K562 (cell line): ENCODE results near the gene PRRC2B. TPM values are rescaled to one million over a fixed set of nuclear protein-coding genes. Genes with fewer than 3 reads are reported as not detected.

Experiments
- DACH1 ChIP-seq: fragments of 450-650 bp; IDR thresholded peaks from 2 replicates; pipeline ENCODE4 v1.6.1; 2018; ENCODE audit not compliant: partially characterized antibody
- DPF2 ChIP-seq: fragments of 450-650 bp; IDR thresholded peaks from 2 replicates; pipeline ENCODE4 v1.6.1; 2016
- GATA2 ChIP-seq: sonication (generic); formaldehyde crosslinking; IDR thresholded peaks from 2 replicates; pipeline ENCODE4 v1.4.0; 2020; ENCODE audit warnings: mild to moderate bottlenecking, missing genetic modification reagents
- MAFG ChIP-seq: fragments of 450-650 bp; conservative IDR thresholded peaks from 2 replicates; pipeline ENCODE4 v1.6.1; 2016; ENCODE audit warnings: missing genetic modification characterization, missing compliant biosample characterization
- MYC ChIP-seq, 2 experiments: fragments of 250-450 bp in 1 of 2; sonication (Bioruptor Pico) in 1 of 2; IDR thresholded peaks; 2 replicates each; pipeline versions ENCODE4 v1.5.1 to v1.6.1; 2012 to 2021; ENCODE audit warnings: low read depth in 2 of 2, borderline replicate concordance in 1 of 2, improper control_type of control experiment in 1 of 2, low read length in 1 of 2, mild to moderate bottlenecking in 1 of 2, moderate library complexity in 1 of 2
- NFIC ChIP-seq: fragments of 450-650 bp; IDR thresholded peaks from 2 replicates; pipeline ENCODE4 v1.6.1; 2017; ENCODE audit warnings: mild to moderate bottlenecking, inconsistent platforms
- NR4A1 ChIP-seq, 2 experiments: fragments of 250-450 bp in 1 of 2; fragments of 450-650 bp in 1 of 2; sonication (Bioruptor Pico) in 1 of 2; IDR thresholded peaks; 2 replicates each; pipeline versions ENCODE4 v1.4.0 to v1.6.1; 2016 to 2020; ENCODE audit warnings: mild to moderate bottlenecking in 2 of 2, missing compliant biosample characterization in 1 of 2, missing genetic modification characterization in 1 of 2, moderate library complexity in 1 of 2
- SOX6 ChIP-seq: fragments of 450-650 bp; IDR thresholded peaks from 2 replicates; pipeline ENCODE4 v1.6.1; 2014; ENCODE audit warnings: mild to moderate bottlenecking
- ZBTB11 ChIP-seq, 3 experiments: fragments of 200-800 bp in 1 of 3; fragments of 250-450 bp in 1 of 3; fragments of 450-650 bp in 1 of 3; sonication (Bioruptor Pico) in 1 of 3; sonication (Bioruptor generic) in 1 of 3; formaldehyde crosslinking in 1 of 3; IDR thresholded peaks; 2 replicates each; pipeline versions ENCODE4 v1.6.1 to v1.8.0; 2016 to 2022; ENCODE audit warnings: mild to moderate bottlenecking in 2 of 3, missing genetic modification characterization in 2 of 3, missing compliant biosample characterization in 1 of 3, moderate library complexity in 1 of 3
- ZFX ChIP-seq: sonication (generic); formaldehyde crosslinking; IDR thresholded peaks from 2 replicates; pipeline ENCODE4 v1.8.0; 2022; ENCODE audit warnings: mild to moderate bottlenecking, missing genetic modification reagents, moderate library complexity
- ZNF384 ChIP-seq: IDR thresholded peaks from 2 replicates; pipeline ENCODE4 v1.6.1; 2012; ENCODE audit warnings: low read depth, low read length, improper control_type of control experiment
- ZNF511 ChIP-seq: sonication (generic); formaldehyde crosslinking; IDR thresholded peaks from 2 replicates; pipeline ENCODE4 v1.8.0; 2022; ENCODE audit warnings: mild to moderate bottlenecking, missing genetic modification reagents
- polyA plus RNA-seq, 8 experiments: library from polyadenylated mRNA; depleted of rRNA in 4 of 8; stranded (reverse) in 5 of 8; unstranded in 3 of 8; fragments of >200 nt; fragmentation: Nextera tagmentation in 2 of 8; fragmentation: Illumina TruSeq in 1 of 8; extraction: Ambion mirVana in 2 of 8; extraction: Trizol in 1 of 8; gene quantifications; 2 replicates each; pipeline versions ENCODE4 v1.2.1 to v1.2.3, GENCODE V29; 2011 to 2014; ENCODE audit warnings: inconsistent platforms in 1 of 8, missing spikeins in 1 of 8
- total RNA-seq, 7 experiments: library from RNA; depleted of rRNA in 6 of 7; stranded (reverse); fragments of >200 nt in 6 of 7; fragmentation: Illumina TruSeq in 2 of 7; extraction: Trizol in 2 of 7; gene quantifications; 2 replicates each; pipeline versions ENCODE4 v1.2.1 to v1.2.3, GENCODE V29; 2011 to 2021; ENCODE audit warnings: low replicate concordance in 1 of 7
- TF ChIP-seq, protein P1 (sequence below): sonication (generic); IDR thresholded peaks from 2 replicates; pipeline ENCODE4 v1.6.1; 2016
- TF ChIP-seq, protein P2 (sequence below): fragments of 450-650 bp; conservative IDR thresholded peaks from 2 replicates; pipeline ENCODE4 v1.6.1; 2016; ENCODE audit warnings: missing genetic modification characterization, low read depth, mild to moderate bottlenecking, missing compliant biosample characterization, moderate library complexity
- TF ChIP-seq, protein P3 (sequence below): sonication (generic); formaldehyde crosslinking; IDR thresholded peaks from 2 replicates; pipeline ENCODE4 v1.9.0; 2022; ENCODE audit warnings: mild to moderate bottlenecking, missing genetic modification reagents

The PRRC2B gene
- total and polyA plus RNA-seq, 9 of the 15 experiments (the other 6 are each of a cell fraction or from before 2014, with no cell fraction given): 0.34 to 125 (median 30.9) TPM

GRCh38 chr9:131361202-131361833, 32.6 kb upstream of the PRRC2B start (continued):
- TF ChIP-seq, protein P1, sequence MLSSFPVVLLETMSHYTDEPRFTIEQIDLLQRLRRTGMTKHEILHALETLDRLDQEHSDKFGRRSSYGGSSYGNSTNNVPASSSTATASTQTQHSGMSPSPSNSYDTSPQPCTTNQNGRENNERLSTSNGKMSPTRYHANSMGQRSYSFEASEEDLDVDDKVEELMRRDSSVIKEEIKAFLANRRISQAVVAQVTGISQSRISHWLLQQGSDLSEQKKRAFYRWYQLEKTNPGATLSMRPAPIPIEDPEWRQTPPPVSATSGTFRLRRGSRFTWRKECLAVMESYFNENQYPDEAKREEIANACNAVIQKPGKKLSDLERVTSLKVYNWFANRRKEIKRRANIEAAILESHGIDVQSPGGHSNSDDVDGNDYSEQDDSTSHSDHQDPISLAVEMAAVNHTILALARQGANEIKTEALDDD: peak; percentile 26; the same call in 1 of the 2 replicates
- TF ChIP-seq SOX6: peak; percentile 72
- 0 out of 2 replicates have a peak, but pooled peaks have one; percentile 22 for TF ChIP-seq GATA2 (CRISPR knock-in tag)
- TF ChIP-seq, protein P2, sequence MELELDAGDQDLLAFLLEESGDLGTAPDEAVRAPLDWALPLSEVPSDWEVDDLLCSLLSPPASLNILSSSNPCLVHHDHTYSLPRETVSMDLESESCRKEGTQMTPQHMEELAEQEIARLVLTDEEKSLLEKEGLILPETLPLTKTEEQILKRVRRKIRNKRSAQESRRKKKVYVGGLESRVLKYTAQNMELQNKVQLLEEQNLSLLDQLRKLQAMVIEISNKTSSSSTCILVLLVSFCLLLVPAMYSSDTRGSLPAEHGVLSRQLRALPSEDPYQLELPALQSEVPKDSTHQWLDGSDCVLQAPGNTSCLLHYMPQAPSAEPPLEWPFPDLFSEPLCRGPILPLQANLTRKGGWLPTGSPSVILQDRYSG: 0 out of 2 replicates have a peak, but pooled peaks have one; percentile 52
- 0 out of 2 replicates have a peak, but pooled peaks have one; percentile 43 for TF ChIP-seq ZNF384
- no peak for TF ChIP-seq NR4A1 (CRISPR knock-in tag; IDR thresholded peaks at IDR 0.05)
- 0 out of 2 replicates have a peak, but pooled peaks have one; percentile 20 for TF ChIP-seq NR4A1 (tag; IDR thresholded peaks at IDR 0.05)
- peak; percentile 40 for TF ChIP-seq ZFX (CRISPR knock-in tag)
- peak in 1 of 3 experiments; percentile 36; a peak in 2 of 6 replicates for TF ChIP-seq ZBTB11 (CRISPR knock-in tag; IDR thresholded peaks at IDR 0.05)
- peak; percentile 83 for TF ChIP-seq NFIC
- TF ChIP-seq DACH1: peak; percentile 41
- peak; percentile 77 for TF ChIP-seq MAFG (tag)
- no peak for TF ChIP-seq ZNF511 (CRISPR knock-in tag)
- peak; percentile 36; the same call in 1 of the 2 replicates for TF ChIP-seq MYC (IDR thresholded peaks at IDR 0.05; ENCODE audit: low read depth, low read length)
- no peak for TF ChIP-seq MYC (CRISPR knock-in tag; IDR thresholded peaks at IDR 0.05; ENCODE audit: borderline replicate concordance, low read depth)
- TF ChIP-seq, protein P3, sequence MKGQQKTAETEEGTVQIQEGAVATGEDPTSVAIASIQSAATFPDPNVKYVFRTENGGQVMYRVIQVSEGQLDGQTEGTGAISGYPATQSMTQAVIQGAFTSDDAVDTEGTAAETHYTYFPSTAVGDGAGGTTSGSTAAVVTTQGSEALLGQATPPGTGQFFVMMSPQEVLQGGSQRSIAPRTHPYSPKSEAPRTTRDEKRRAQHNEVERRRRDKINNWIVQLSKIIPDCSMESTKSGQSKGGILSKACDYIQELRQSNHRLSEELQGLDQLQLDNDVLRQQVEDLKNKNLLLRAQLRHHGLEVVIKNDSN (CRISPR knock-in tag): no peak
- TF ChIP-seq DPF2: peak; percentile 62; the same call in 1 of the 2 replicates
